ENCODE measurements around the gene ESRRB.

Gene ESRRB

DNA sequence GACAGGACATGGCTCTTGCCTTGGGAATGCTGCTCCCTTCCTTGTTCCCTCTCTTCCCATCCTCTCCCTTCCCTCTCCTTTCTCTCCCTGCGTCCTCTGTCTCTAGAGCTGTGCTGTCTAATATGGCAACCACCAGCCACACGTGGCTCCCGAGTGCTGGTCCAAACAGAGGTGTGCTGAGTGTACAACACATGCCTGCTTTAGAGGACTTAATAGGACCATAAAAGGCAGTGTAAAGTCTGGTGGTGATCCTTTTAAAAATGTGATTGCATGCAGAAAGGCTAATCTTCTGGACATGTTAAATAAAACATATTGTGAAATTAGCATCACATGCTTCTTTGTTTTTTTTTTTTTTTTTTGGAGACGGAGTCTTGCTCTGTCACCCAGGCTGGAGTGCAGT is 87.2 kb downstream of the ESRRB start:
- TF ChIP-seq, protein P1, sequence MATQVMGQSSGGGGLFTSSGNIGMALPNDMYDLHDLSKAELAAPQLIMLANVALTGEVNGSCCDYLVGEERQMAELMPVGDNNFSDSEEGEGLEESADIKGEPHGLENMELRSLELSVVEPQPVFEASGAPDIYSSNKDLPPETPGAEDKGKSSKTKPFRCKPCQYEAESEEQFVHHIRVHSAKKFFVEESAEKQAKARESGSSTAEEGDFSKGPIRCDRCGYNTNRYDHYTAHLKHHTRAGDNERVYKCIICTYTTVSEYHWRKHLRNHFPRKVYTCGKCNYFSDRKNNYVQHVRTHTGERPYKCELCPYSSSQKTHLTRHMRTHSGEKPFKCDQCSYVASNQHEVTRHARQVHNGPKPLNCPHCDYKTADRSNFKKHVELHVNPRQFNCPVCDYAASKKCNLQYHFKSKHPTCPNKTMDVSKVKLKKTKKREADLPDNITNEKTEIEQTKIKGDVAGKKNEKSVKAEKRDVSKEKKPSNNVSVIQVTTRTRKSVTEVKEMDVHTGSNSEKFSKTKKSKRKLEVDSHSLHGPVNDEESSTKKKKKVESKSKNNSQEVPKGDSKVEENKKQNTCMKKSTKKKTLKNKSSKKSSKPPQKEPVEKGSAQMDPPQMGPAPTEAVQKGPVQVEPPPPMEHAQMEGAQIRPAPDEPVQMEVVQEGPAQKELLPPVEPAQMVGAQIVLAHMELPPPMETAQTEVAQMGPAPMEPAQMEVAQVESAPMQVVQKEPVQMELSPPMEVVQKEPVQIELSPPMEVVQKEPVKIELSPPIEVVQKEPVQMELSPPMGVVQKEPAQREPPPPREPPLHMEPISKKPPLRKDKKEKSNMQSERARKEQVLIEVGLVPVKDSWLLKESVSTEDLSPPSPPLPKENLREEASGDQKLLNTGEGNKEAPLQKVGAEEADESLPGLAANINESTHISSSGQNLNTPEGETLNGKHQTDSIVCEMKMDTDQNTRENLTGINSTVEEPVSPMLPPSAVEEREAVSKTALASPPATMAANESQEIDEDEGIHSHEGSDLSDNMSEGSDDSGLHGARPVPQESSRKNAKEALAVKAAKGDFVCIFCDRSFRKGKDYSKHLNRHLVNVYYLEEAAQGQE (IDR thresholded peaks at IDR 0.05; ENCODE audit: insufficient read depth in 1 of 2, low read depth in 2 of 2, low read length in 2 of 2): no peak
- TF ChIP-seq TAF1 (IDR thresholded peaks at IDR 0.05; ENCODE audit: borderline replicate concordance, insufficient read depth, low read length): no peak
- no peak for TF ChIP-seq POLR2AphosphoS5 (IDR thresholded peaks at IDR 0.05; ENCODE audit: low read depth, low read length)
- no peak for TF ChIP-seq FOXP2 (optimal IDR thresholded peaks at IDR 0.05; ENCODE audit: borderline replicate concordance, extremely low read depth, extremely low read length, insufficient read depth)
- TF ChIP-seq SIN3A (IDR thresholded peaks at IDR 0.05; ENCODE audit: borderline replicate concordance, insufficient read depth, low read length): no peak

DNA sequence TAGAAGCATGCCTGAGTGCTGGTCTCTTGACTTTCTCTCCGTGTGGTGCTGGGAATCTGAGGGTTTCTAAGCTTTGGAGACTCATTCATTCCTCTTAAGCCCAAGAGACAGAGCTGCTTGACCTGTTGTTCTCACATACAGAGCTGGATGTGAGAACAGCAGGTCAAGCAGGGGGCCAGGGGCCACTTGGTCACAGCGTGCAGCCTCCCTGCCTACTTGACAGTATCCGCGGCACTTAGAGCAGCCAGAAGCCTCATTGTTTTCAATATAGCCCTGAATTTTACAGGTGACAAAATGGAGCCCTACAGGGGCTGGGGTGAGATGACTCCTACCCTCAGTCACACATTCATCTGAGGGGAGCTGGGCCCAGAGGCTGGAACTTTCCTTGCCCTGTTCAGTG is 88.9 kb downstream of the ESRRB start:
- TF ChIP-seq POLR2AphosphoS5 (IDR thresholded peaks at IDR 0.05; ENCODE audit: low read depth, low read length) (no peak), TAF1 (IDR thresholded peaks at IDR 0.05; ENCODE audit: borderline replicate concordance, insufficient read depth, low read length) (no peak), FOXP2 (optimal IDR thresholded peaks at IDR 0.05; ENCODE audit: borderline replicate concordance, extremely low read depth, extremely low read length, insufficient read depth) (no peak), SIN3A (IDR thresholded peaks at IDR 0.05; ENCODE audit: borderline replicate concordance, insufficient read depth, low read length) (no peak)
- TF ChIP-seq, protein P1 (IDR thresholded peaks at IDR 0.05; ENCODE audit: insufficient read depth in 1 of 2, low read depth in 2 of 2, low read length in 2 of 2): no peak

DNA sequence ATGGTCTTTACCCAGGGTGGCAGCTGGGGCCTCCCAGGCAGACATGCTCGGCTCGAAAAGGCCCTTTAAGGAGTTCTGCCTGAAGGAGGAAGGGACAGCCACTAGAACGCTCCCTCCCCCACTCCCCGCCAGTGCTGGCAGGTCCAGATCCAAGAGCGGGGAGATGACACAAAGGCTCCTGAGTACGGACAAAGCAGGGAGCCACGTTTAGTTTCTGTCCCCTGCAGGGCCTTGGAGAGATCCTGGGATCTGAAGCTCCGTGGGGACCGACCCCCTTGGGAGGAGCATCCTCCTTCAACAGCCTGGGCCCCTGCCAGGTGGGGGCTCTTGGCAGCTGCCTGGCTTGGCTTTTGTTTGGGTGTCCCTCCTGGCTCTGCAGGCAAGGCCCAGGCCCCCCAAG is 89.7 kb downstream of the ESRRB start:
- TF ChIP-seq FOXP2 (optimal IDR thresholded peaks at IDR 0.05; ENCODE audit: borderline replicate concordance, extremely low read depth, extremely low read length, insufficient read depth): no peak
- TF ChIP-seq POLR2AphosphoS5 (IDR thresholded peaks at IDR 0.05; ENCODE audit: low read depth, low read length): no peak
- TF ChIP-seq, protein P1 (IDR thresholded peaks at IDR 0.05; ENCODE audit: insufficient read depth in 1 of 2, low read depth in 2 of 2, low read length in 2 of 2): no peak
- TF ChIP-seq SIN3A (IDR thresholded peaks at IDR 0.05; ENCODE audit: borderline replicate concordance, insufficient read depth, low read length): no peak
- no peak for TF ChIP-seq TAF1 (IDR thresholded peaks at IDR 0.05; ENCODE audit: borderline replicate concordance, insufficient read depth, low read length)

DNA sequence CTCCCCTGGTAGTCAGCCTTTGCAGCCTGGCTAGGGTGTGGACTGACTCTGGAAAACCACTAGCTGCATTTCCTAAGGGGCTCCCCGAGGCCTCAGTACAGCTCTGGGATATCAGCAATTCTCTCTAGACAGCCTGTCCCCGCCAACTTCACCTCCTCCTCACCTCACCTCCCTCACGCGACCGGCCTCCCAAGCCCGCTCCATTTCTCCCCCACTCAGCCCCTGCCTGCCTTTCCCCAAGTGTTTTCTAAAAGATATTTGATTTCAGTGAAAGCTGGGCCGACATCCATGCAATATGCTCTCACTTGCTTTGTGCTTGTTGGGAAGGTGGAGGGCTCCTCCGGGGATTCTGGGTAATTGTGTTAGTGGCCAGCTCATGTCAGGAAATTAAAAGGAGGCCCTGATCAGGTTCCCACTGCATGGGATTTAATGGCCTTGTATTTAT is 91.8 kb downstream of the ESRRB start:
- no peak for TF ChIP-seq FOXP2 (optimal IDR thresholded peaks at IDR 0.05; ENCODE audit: borderline replicate concordance, extremely low read depth, extremely low read length, insufficient read depth)
- no peak for TF ChIP-seq SIN3A (IDR thresholded peaks at IDR 0.05; ENCODE audit: borderline replicate concordance, insufficient read depth, low read length)
- no peak for TF ChIP-seq POLR2AphosphoS5 (IDR thresholded peaks at IDR 0.05; ENCODE audit: low read depth, low read length)
- TF ChIP-seq TAF1 (IDR thresholded peaks at IDR 0.05; ENCODE audit: borderline replicate concordance, insufficient read depth, low read length): no peak
- TF ChIP-seq, protein P1 (IDR thresholded peaks at IDR 0.05; ENCODE audit: insufficient read depth in 1 of 2, low read depth in 2 of 2, low read length in 2 of 2): no peak

All from PFSK-1 (cell line).